Esophagus muscularis mucosa (tissue), 3 donors: ENCODE data around the gene TAL1.

Source experiments
- POLR2A ChIP-seq: fragments of 450-650 bp; IDR thresholded peaks from one replicate; pipeline ENCODE4 v1.6.1; 2017; ENCODE audit warnings: antibody characterized with exemption, moderate library complexity, mild to moderate bottlenecking, low read depth
- POLR2AphosphoS5 ChIP-seq, 2 donors: sonication (generic); formaldehyde crosslinking; IDR thresholded peaks; one replicate each; pipeline ENCODE4 v1.6.1; 2017; ENCODE audit warnings: antibody characterized with exemption in 2 of 2
- TF ChIP-seq, protein P1 (sequence below), 3 experiments: fragments of 200-600 bp in 2 of 3; fragments of 450-650 bp in 1 of 3; sonication (generic) in 2 of 3; IDR thresholded peaks; one replicate each; pipeline ENCODE4 v1.5.1; 2017 to 2019; ENCODE audit warnings: antibody characterized with exemption in 3 of 3, mild to moderate bottlenecking in 2 of 3, moderate library complexity in 1 of 3

DNA sequence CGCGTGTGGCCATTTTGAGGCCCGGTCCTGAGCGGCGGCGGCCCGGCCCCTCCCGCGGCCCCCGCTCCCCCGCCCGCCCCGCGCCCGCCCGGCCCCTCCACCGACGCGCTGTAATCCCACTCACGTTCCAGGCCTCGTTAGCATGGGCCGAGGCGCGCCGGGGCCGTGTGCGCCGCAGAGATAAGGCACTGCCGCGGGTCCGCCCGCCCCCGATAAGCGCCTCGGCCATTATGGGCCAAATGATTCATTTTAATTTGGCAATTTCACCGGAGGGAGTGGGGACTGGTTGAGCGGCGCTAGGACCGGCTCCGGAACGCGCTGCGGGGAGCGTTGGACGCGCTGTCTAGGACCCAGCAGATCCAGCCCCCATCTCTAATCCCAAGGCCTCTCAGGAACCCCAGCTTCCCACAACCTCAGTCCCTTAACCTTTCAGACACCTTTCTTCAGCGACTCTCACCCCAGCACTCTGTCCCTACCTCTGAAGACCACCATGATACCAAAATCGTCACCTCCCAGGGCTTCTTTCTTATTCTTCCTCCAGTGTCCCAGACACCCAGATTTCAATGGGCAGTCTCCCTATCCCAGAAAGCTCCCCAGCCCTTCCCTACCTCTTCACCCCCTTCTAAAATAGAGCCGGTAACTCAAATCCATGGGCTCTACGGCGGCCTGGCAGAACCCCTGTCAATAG, at the start of gene TAL1:
- TF ChIP-seq, protein P1, sequence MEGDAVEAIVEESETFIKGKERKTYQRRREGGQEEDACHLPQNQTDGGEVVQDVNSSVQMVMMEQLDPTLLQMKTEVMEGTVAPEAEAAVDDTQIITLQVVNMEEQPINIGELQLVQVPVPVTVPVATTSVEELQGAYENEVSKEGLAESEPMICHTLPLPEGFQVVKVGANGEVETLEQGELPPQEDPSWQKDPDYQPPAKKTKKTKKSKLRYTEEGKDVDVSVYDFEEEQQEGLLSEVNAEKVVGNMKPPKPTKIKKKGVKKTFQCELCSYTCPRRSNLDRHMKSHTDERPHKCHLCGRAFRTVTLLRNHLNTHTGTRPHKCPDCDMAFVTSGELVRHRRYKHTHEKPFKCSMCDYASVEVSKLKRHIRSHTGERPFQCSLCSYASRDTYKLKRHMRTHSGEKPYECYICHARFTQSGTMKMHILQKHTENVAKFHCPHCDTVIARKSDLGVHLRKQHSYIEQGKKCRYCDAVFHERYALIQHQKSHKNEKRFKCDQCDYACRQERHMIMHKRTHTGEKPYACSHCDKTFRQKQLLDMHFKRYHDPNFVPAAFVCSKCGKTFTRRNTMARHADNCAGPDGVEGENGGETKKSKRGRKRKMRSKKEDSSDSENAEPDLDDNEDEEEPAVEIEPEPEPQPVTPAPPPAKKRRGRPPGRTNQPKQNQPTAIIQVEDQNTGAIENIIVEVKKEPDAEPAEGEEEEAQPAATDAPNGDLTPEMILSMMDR (IDR thresholded peaks at IDR 0.05): no peak
- TF ChIP-seq POLR2A: no peak
- TF ChIP-seq POLR2AphosphoS5 (IDR thresholded peaks at IDR 0.05): no peak
